H1 (cell line): Measurements from ENCODE around the gene KCNJ5. TPM values are rescaled to one million over a fixed set of nuclear protein-coding genes. Genes with fewer than 3 reads are reported as not detected.

Experiments used
- CTCF ChIA-PET: fragments of 300-600 bp; sonication (Branson Sonifier 250); formaldehyde crosslinking; loops from one replicate; lab custom pipeline; 2021; ENCODE audit not compliant: partially characterized antibody; lab: Charles Lee
- POLR2A ChIA-PET: fragments of 300-600 bp; sonication (Branson Sonifier 250); formaldehyde crosslinking; loops from one replicate; lab custom pipeline; 2021; ENCODE audit warnings: inconsistent platforms; ENCODE audit not compliant: partially characterized antibody; lab: Charles Lee
- DNase-seq, 2 experiments: peaks; one replicate each; pipeline versions ENCODE4 v3.0.0 to v3.0.0-alpha.2; 2010 to 2022; ENCODE audit warnings: low spot score in 2 of 2, low read depth in 1 of 2, mixed read lengths in 1 of 2
- FAIRE-seq: peaks from 2 replicates; lab custom pipeline; 2011; peaks lifted over from hg19 to GRCh38; lab: Jason Lieb, UNC
- H2AFZ ChIP-seq: 2 replicates; pipeline ENCODE4 v1.8.1; 2012; ENCODE audit warnings: low read length, inconsistent platforms
- H2AK5ac ChIP-seq: 2 replicates; pipeline ENCODE4 v1.6.1; 2013; ENCODE audit warnings: low read depth, low read length
- H2BK120ac ChIP-seq: replicated peaks from 2 replicates; pipeline ENCODE3; 2013; ENCODE audit warnings: low read depth, low read length, inconsistent platforms
- H2BK12ac ChIP-seq: 2 replicates; pipeline ENCODE4 v1.6.1; 2013; ENCODE audit warnings: low read depth, low read length
- H2BK15ac ChIP-seq: 2 replicates; pipeline ENCODE4 v1.6.1; 2013; ENCODE audit warnings: low read length
- H2BK20ac ChIP-seq: 2 replicates; pipeline ENCODE4 v1.6.1; 2013; ENCODE audit warnings: low read length
- H2BK5ac ChIP-seq: 2 replicates; pipeline ENCODE4 v1.6.1; 2013; ENCODE audit warnings: low read depth, low read length
- H3K14ac ChIP-seq: 2 replicates; pipeline ENCODE4 v1.6.1; 2013; ENCODE audit warnings: inconsistent platforms; ENCODE audit not compliant: insufficient read length
- H3K18ac ChIP-seq: 2 replicates; pipeline ENCODE4 v1.6.1; 2013; ENCODE audit warnings: low read length; ENCODE audit errors: extremely low read depth
- H3K23ac ChIP-seq: 2 replicates; pipeline ENCODE4 v1.6.1; 2013; ENCODE audit warnings: inconsistent platforms; ENCODE audit not compliant: insufficient read length
- H3K23me2 ChIP-seq: 2 replicates; pipeline ENCODE4 v1.6.1; 2013; ENCODE audit warnings: low read depth, low read length
- H3K27ac ChIP-seq: 2 replicates; pipeline ENCODE4 v1.6.1; 2011; ENCODE audit warnings: low read depth, low read length, inconsistent platforms
- H3K27me3 ChIP-seq, 4 experiments: replicated peaks in 1 of 4; 1 replicate in 1 of 4; 2 replicates in 3 of 4; pipeline versions ENCODE4 v1.6.1 to v1.8.1; 2011 to 2013; ENCODE audit warnings: low read length in 3 of 4, mild to moderate bottlenecking in 3 of 4, inconsistent platforms in 2 of 4, mixed read lengths in 2 of 4, moderate library complexity in 1 of 4; ENCODE audit not compliant: control insufficient read depth in 3 of 4, insufficient read depth in 3 of 4; ENCODE audit errors: extremely low read depth in 1 of 4
- H3K36me3 ChIP-seq, 4 experiments: 2 replicates each; pipeline versions ENCODE4 v1.6.1 to v1.8.1; 2011 to 2013; ENCODE audit warnings: mild to moderate bottlenecking in 4 of 4, low read length in 3 of 4, moderate library complexity in 2 of 4, control low read depth in 1 of 4, inconsistent platforms in 1 of 4; ENCODE audit not compliant: insufficient read depth in 4 of 4, control insufficient read depth in 2 of 4
- H3K4ac ChIP-seq: replicated peaks from 2 replicates; pipeline ENCODE3; 2013; ENCODE audit warnings: low read length, low read depth, mixed read lengths, inconsistent platforms; ENCODE audit not compliant: insufficient read length
- H3K4me1 ChIP-seq, 4 experiments: replicated peaks in 1 of 4; 1 replicate in 1 of 4; 2 replicates in 3 of 4; pipeline versions ENCODE4 v1.6.1 to v1.8.1; 2011 to 2013; ENCODE audit warnings: low read length in 3 of 4, inconsistent platforms in 2 of 4, mixed read lengths in 1 of 4; ENCODE audit not compliant: insufficient read depth in 4 of 4, control insufficient read depth in 3 of 4
- H3K4me2 ChIP-seq, 2 experiments: 2 replicates each; pipeline versions ENCODE4 v1.6.1 to v1.8.1; 2011 to 2013; ENCODE audit warnings: low read depth in 2 of 2, low read length in 2 of 2, control low read depth in 1 of 2, inconsistent platforms in 1 of 2, mild to moderate bottlenecking in 1 of 2; ENCODE audit not compliant: insufficient read depth in 1 of 2
- H3K4me3 ChIP-seq, 4 experiments: fragments of 200-600, 300-600 bp in 1 of 4; sonication (generic), shearing (Covaris generic), sonication (Bioruptor Twin) in 1 of 4; 2 replicates each; pipeline versions ENCODE4 v1.5.1 to v1.8.1; 2011 to 2016; ENCODE audit warnings: low read length in 4 of 4, low read depth in 3 of 4, control low read depth in 2 of 4, inconsistent platforms in 2 of 4, mild to moderate bottlenecking in 2 of 4, mixed read lengths in 1 of 4, moderate library complexity in 1 of 4; ENCODE audit not compliant: insufficient read depth in 2 of 4; ENCODE audit errors: extremely low read depth in 1 of 4
- H3K56ac ChIP-seq: replicated peaks from 2 replicates; pipeline ENCODE3; 2013; ENCODE audit warnings: low read depth, mild to moderate bottlenecking, mixed read lengths, low read length, inconsistent platforms; ENCODE audit not compliant: insufficient read length
- H3K79me1 ChIP-seq: 2 replicates; pipeline ENCODE4 v1.6.1; 2013; ENCODE audit warnings: low read depth, low read length, control low read depth
- H3K79me2 ChIP-seq, 2 experiments: 2 replicates each; pipeline versions ENCODE4 v1.6.1 to v1.8.1; 2012 to 2013; ENCODE audit warnings: low read length in 2 of 2, mild to moderate bottlenecking in 2 of 2, inconsistent platforms in 1 of 2; ENCODE audit not compliant: insufficient read depth in 2 of 2, control insufficient read depth in 1 of 2
- H3K9ac ChIP-seq, 4 experiments: replicated peaks in 1 of 4; 1 replicate in 1 of 4; 2 replicates in 3 of 4; pipeline versions ENCODE4 v1.6.1 to v1.8.1; 2011 to 2013; ENCODE audit warnings: low read depth in 3 of 4, low read length in 3 of 4, control low read depth in 2 of 4, mild to moderate bottlenecking in 2 of 4, moderate library complexity in 2 of 4, inconsistent platforms in 1 of 4; ENCODE audit errors: extremely low read depth in 1 of 4
- H3K9me3 ChIP-seq, 2 experiments: 2 replicates each; pipeline versions ENCODE4 v1.6.1 to v1.8.1; 2012 to 2013; ENCODE audit warnings: mild to moderate bottlenecking in 2 of 2, moderate library complexity in 2 of 2, control low read depth in 1 of 2, inconsistent platforms in 1 of 2, low read depth in 1 of 2, low read length in 1 of 2, mixed read lengths in 1 of 2; ENCODE audit not compliant: insufficient read depth in 2 of 2
- H4K20me1 ChIP-seq, 2 experiments: replicated peaks in 1 of 2; 2 replicates each; pipeline versions ENCODE3 to v1.8.1; 2011 to 2013; ENCODE audit warnings: inconsistent platforms in 2 of 2, low read length in 2 of 2, mild to moderate bottlenecking in 1 of 2; ENCODE audit not compliant: insufficient read depth in 2 of 2, control insufficient read depth in 1 of 2
- H4K5ac ChIP-seq: 2 replicates; pipeline ENCODE4 v1.6.1; 2013; ENCODE audit warnings: low read length, low read depth, mixed read lengths, inconsistent platforms; ENCODE audit not compliant: insufficient read length
- H4K8ac ChIP-seq: 2 replicates; pipeline ENCODE4 v1.8.0; 2013; ENCODE audit warnings: mild to moderate bottlenecking, moderate library complexity, low read length, inconsistent platforms; ENCODE audit not compliant: insufficient read depth; ENCODE audit errors: extremely low read depth
- H4K91ac ChIP-seq: replicated peaks from 2 replicates; pipeline ENCODE3; 2013; ENCODE audit warnings: low read length, mixed read lengths, inconsistent platforms; ENCODE audit not compliant: insufficient read length
- ATF3 ChIP-seq: IDR thresholded peaks from 2 replicates; pipeline ENCODE4 v1.6.1; 2011; ENCODE audit warnings: low read depth, mild to moderate bottlenecking, low read length; ENCODE audit not compliant: insufficient read depth
- CBX5 ChIP-seq: fragments of 300-800, 300-1000 bp; sonication (generic); IDR thresholded peaks from 2 replicates; pipeline ENCODE4 v1.7.1; 2016; ENCODE audit warnings: antibody characterized with exemption, low read length, low read depth
- CBX8 ChIP-seq: fragments of 300-800, 300-1000 bp; sonication (generic); IDR thresholded peaks from 2 replicates; pipeline ENCODE4 v1.7.1; 2016; ENCODE audit warnings: low read depth, low read length, borderline replicate concordance
- E2F6 ChIP-seq: IDR thresholded peaks from 2 replicates; pipeline ENCODE4 v1.6.1; 2012; ENCODE audit warnings: inconsistent platforms
- EZH2 ChIP-seq: fragments of 200-600 bp; sonication (generic); IDR thresholded peaks from 2 replicates; pipeline ENCODE4 v1.7.1; 2012; ENCODE audit warnings: low read depth, mild to moderate bottlenecking, moderate library complexity, low read length, inconsistent platforms; ENCODE audit not compliant: severe bottlenecking
- GABPA ChIP-seq: IDR thresholded peaks from 2 replicates; pipeline ENCODE4 v1.6.1; 2011; ENCODE audit warnings: mild to moderate bottlenecking, low read length, moderate library complexity, borderline replicate concordance; ENCODE audit not compliant: insufficient read depth
- GTF2F1 ChIP-seq: IDR thresholded peaks from 2 replicates; pipeline ENCODE4 v1.6.1; 2012; ENCODE audit warnings: low read depth, low read length, improper control_type of control experiment, borderline replicate concordance
- HDAC2 ChIP-seq, 2 experiments: fragments of 300-600 bp in 1 of 2; sonication (generic) in 1 of 2; IDR thresholded peaks; 2 replicates each; pipeline ENCODE4 v1.6.1; 2011 to 2012; ENCODE audit warnings: low read depth in 2 of 2, low read length in 2 of 2, mild to moderate bottlenecking in 2 of 2, moderate library complexity in 2 of 2, borderline replicate concordance in 1 of 2, inconsistent platforms in 1 of 2
- MAFK ChIP-seq: IDR thresholded peaks from 2 replicates; pipeline ENCODE4 v1.6.1; 2012; ENCODE audit warnings: low read depth, mild to moderate bottlenecking, improper control_type of control experiment, low read length
- USF2 ChIP-seq: IDR thresholded peaks from 2 replicates; pipeline ENCODE4 v1.6.1; 2011; ENCODE audit warnings: low read length, improper control_type of control experiment
- WGBS, 2 experiments: shearing (Covaris generic) in 1 of 2; methylation state at CpG; one replicate each; pipeline versions ENCODE4 v1.1.6 to v1.1.7; 2013 to 2015; ENCODE audit warnings: low lambda C conversion rate in 2 of 2, mixed read lengths in 2 of 2, inconsistent platforms in 1 of 2, low coverage in 1 of 2, missing lambda C conversion rate in 1 of 2; ENCODE audit not compliant: insufficient replicate concordance in 2 of 2, insufficient coverage in 1 of 2, insufficient read length in 1 of 2; ENCODE audit errors: extremely low coverage in 1 of 2, missing lambda C conversion rate in 1 of 2; 5-methylcytosine and 5-hydroxymethylcytosine counted together
- polyA plus RNA-seq, 7 experiments: library from polyadenylated mRNA; depleted of rRNA in 3 of 7; stranded (reverse) in 5 of 7; unstranded in 2 of 7; fragments of >200 nt in 5 of 7; fragments of 200-250 nt in 2 of 7; gene quantifications; 1 replicate in 5 of 7; 2 replicates in 1 of 7; 4 replicates in 1 of 7; pipeline versions ENCODE4 v1.2.1 to v1.2.3, GENCODE V29; 2011 to 2013; ENCODE audit warnings: missing spikeins in 2 of 7, mixed read lengths in 2 of 7
- total RNA-seq: library from RNA; stranded (reverse); fragmentation: NEBNext Ultra II Directional; extraction: Animal tissue kit (Norgen Biotek cat#: 25700); gene quantifications from 2 replicates; pipeline ENCODE4 v1.2.1, GENCODE V29; 2021

KCNJ5 gene
- total and polyA plus RNA-seq, 2 of the 8 experiments (the other 6 are each of a cell fraction or from before 2014, with no cell fraction given), result 0.05 TPM; not detected in 1

GRCh38 chr11:128963744-128964325, 72.7 kb downstream of the KCNJ5 start:
- FAIRE-seq (no peak), DNase-seq (no peak)
- no peaks in the 10 kb centered on the region for H3K79me2 ChIP-seq
- no peak overlapping the region for H3K56ac ChIP-seq
- no peak overlapping the region for H2BK20ac ChIP-seq
- 82% methylated on average over 3 of the region's 3 CpGs; no CpG with 5 or more reads in 1 of the 2 experiments for WGBS, 2 experiments
- ChIA-PET CTCF (interaction anchor here (1.1 to 20.6 kb wide), 3 partner anchors 26 to 133 kb away, joined by 3 to 473 read pairs (median 4); partner anchors contain the start of gene KCNJ5), POLR2A (no interaction called here)
- H3K9ac ChIP-seq, result no peak overlapping the region
- no peak overlapping the region for H2BK15ac ChIP-seq
- H2BK120ac ChIP-seq, result no peak overlapping the region
- no peak overlapping the region for H3K27ac ChIP-seq
- H3K4me1 ChIP-seq, result no peaks in the 10 kb centered on the region
- H3K23ac ChIP-seq, result no peak overlapping the region
- no peaks in the 10 kb centered on the region; a peak in 1 of 7 replicates for H3K27me3 ChIP-seq
- no peak overlapping the region for H3K14ac ChIP-seq
- H3K18ac ChIP-seq, result no peak overlapping the region
- H4K8ac ChIP-seq, result no peak overlapping the region
- H4K20me1 ChIP-seq, result no peaks in the 10 kb centered on the region
- H3K4me2 ChIP-seq, result no peak overlapping the region
- no peak overlapping the region for H4K91ac ChIP-seq
- H2BK12ac ChIP-seq, result no peak overlapping the region
- H3K4ac ChIP-seq, result no peak overlapping the region
- H3K23me2 ChIP-seq, result no peaks in the 10 kb centered on the region
- no peaks in the 10 kb centered on the region; a peak in 1 of 8 replicates for H3K36me3 ChIP-seq
- H2AFZ ChIP-seq, result no peak overlapping the region
- no peaks in the 10 kb centered on the region for H3K79me1 ChIP-seq
- H4K5ac ChIP-seq, result no peak overlapping the region
- no peaks in the 10 kb centered on the region for H3K9me3 ChIP-seq
- H2AK5ac ChIP-seq, result no peak overlapping the region
- no peak overlapping the region for H3K4me3 ChIP-seq
- no peak overlapping the region for H2BK5ac ChIP-seq
- no peak for TF ChIP-seq CBX8
- TF ChIP-seq USF2, result no peak
- TF ChIP-seq GABPA, result no peak
- TF ChIP-seq MAFK, result no peak
- TF ChIP-seq ATF3, result no peak
- no peak for TF ChIP-seq CBX5
- no peak for TF ChIP-seq EZH2
- no peak for TF ChIP-seq HDAC2 (IDR thresholded peaks at IDR 0.05; ENCODE audit: borderline replicate concordance in 1 of 2, low read depth in 2 of 2, low read length in 2 of 2)
- TF ChIP-seq GTF2F1, result no peak
- TF ChIP-seq E2F6, result no peak
